NAMALWA (cell line): ENCODE results near the gene ENTREP3.
"Not testable (repeated sequence)": the region's sequence is repeated elsewhere in the genome, so short reads cannot be mapped to it uniquely, and the experiment has no call there.

Experiments
- DNase-seq: peaks from one replicate; pipeline ENCODE4 v3.0.0-alpha.2; 2015; ENCODE audit warnings: low spot score

Gene ENTREP3, protein sequence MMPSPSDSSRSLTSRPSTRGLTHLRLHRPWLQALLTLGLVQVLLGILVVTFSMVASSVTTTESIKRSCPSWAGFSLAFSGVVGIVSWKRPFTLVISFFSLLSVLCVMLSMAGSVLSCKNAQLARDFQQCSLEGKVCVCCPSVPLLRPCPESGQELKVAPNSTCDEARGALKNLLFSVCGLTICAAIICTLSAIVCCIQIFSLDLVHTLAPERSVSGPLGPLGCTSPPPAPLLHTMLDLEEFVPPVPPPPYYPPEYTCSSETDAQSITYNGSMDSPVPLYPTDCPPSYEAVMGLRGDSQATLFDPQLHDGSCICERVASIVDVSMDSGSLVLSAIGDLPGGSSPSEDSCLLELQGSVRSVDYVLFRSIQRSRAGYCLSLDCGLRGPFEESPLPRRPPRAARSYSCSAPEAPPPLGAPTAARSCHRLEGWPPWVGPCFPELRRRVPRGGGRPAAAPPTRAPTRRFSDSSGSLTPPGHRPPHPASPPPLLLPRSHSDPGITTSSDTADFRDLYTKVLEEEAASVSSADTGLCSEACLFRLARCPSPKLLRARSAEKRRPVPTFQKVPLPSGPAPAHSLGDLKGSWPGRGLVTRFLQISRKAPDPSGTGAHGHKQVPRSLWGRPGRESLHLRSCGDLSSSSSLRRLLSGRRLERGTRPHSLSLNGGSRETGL

DNA sequence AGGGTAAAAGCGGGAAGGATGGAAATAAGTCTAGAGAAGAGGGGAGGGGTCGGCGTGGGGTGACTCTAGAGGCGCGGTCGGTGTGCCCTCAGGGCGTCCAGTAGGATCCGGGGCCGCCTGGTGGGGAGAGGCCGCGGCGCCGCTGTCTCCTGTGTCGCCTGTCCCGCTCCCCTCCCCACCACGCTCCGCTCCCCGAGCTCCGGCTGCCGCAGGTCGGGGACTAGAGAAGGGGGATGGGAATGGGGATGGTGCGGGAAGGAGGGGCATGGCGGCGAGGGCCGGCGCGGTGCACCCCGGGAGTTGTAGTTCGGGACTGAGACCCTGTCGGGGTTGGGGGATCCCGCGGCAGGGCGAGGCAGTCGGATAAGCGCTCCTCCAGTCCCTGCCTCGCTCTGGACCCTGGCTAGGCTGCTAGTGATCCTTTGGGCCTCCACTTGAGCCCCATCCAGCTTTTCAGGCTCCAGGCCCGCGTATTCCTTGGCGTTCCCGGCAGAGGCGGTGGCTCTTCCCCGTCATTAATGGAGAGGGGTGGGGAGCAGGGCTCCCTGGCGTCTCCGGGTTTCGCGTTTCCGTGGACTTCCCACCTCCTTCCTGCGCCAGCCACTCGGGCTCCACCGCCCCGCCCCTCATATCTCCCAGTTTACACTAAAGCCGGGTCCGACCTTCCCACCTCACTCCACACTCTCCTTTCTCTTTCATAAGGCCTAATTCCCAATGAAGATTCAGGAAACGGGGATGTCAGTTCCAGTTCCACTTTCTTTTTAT is at the start of gene ENTREP3:
Gene ENTREP3, minus strand, starts transcription at position 241 of the 765 bp plus-strand sequence. CDS start 606 bp downstream, outside the sequence.
- peak; percentile 91 for DNase-seq

- no peak for DNase-seq
Observed at GRCh38 chr1:155304558-155305063, 49.3 kb upstream of the ENTREP3 start.

DNA sequence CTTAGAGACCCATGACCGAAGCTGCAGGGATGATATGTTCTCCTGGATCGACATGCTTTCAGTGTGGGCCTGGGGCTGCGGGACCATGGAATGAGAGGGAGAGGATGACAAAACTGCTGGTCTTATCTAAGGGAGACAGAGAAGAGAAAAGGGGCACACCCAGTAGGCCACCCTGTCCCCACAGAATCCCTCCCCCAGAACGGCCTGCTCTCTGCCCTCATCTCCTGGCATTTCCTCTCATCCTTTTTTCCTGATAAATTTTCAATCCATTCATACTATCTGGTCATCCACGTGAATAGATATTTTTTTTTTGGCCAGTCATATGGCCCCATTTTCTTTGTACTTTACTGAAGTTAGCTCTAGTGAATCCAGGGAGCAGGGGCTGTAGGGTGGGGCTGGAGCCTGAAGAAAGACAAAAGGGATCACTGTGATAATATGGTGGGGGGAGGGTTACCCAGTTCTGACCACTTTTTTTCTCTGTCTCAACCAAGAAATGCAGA is 46.1 kb upstream of the ENTREP3 start, which contains the start of gene PKLR:
Gene PKLR, minus strand, starts transcription at position 97 of the 500 bp plus-strand sequence. Its CDS starts 43 bp downstream, at position 54.
- no peak for DNase-seq

- no peak for DNase-seq
Observed at GRCh38 chr1:155300553-155301329, 45.5 kb upstream of the ENTREP3 start.

DNA sequence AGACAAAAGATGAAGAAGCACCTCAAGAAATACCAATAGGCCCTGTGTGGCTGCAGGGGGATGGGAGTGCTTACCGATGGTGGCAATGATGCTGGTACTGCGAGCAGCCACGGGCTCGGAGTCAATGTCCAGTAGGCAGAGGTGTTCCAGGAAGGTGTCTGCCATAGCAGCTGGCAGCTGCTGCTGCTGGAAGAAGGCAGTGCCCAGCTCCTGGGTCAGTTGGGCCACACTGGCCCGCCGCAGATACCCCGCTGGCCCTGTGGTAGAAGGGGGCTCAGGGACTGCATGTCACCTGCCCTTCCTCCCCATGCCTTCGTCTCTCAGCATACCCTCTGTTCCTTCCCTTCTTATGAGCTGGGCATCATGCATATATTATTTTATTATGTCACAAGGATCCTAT is 44.7 kb upstream of the ENTREP3 start:
- DNase-seq: no peak

DNA sequence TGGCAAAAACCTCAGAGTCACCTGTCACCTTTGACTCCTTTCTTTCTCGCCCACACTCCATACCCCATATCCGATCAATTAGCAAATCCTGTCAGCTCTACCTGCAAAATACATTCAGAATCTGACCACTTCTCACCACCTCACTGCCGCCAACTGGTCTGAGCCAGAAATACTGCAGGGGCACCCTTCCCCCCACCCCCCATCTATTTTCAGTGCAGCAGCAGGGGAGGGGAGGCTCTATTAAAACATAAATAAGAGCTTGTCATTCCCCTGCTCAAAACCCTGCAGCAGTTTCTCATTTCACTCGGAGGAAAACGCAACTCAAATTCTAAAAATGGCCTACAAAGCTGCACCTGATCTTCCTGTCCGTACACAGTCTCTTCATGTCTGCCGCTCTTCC is 42.1 kb upstream of the ENTREP3 start:
- no peak for DNase-seq

GRCh38 chr1:155296661-155297060 is 41.4 kb upstream of the ENTREP3 start:
- DNase-seq: no peak

- no peak for DNase-seq
Observed at GRCh38 chr1:155295942-155296267, 40.6 kb upstream of the ENTREP3 start.

DNA sequence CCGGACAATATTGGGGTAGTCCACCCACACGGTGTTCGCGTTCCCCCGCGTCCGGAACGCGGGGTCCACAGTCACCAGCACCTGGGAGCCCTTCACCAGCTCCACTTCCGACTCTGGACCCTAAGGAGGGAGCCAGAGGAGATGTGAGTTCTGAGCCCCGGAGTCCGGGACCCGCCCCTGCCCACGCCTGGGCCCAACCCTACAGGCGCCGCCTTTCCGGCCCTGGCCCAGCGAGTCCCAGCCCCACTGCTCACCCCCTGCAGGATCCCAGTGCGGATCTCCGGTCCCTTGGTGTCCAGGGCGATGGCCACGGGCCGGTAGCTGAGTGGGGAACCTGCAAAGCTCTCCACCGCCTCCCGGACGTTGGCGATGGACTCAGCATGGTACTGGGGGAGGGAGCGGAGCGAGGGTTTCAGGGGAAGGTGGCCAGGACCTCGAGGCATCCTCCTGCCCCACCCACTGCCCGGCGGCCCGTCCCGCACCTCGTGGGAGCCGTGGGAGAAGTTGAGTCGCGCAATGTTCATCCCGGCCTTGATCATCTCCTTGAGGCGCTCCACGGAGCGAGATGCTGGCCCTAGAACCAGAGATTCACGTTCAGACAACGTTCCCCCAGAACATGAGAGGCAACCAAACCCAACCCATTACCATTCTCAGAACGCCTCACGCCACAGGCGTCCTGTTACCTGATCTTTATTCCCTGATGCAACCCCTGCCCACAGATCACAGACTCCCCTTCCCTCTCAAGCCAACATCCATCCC is 40.1 kb upstream of the ENTREP3 start:
- DNase-seq: no peak

GRCh38 chr1:155294520-155295182 is 39.4 kb upstream of the ENTREP3 start:
- DNase-seq: no peak

DNA sequence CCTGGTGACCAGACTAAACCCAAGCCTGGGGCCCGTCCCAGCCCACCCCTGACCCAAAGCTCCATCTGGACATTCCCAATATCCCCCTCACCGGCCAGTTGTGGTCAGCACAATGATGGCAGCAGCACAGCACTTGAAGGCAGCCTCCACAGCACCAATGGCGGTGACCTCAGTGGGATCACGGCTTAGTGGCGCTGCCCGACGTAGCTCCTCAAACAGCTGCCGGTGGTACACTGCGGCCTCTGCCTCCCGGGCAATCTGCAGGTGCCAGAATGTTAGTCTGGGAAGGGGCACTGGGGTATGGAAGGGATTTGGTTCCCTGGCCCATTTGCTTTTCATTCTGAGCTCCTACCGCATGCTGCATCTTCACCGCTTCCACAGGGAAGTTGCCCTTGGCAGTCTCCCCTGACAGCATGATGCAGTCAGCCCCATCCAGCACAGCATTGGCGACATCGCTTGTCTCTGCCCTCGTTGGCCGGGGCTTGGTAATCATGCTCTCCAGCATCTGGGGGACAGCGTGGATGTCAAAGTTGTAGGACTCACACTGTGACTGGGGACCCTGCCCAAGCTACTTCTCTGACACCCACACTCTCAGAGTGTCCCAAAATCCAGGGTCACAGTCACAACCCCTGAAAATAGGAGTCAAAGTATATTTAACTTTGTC is 37.9 kb upstream of the ENTREP3 start:
- DNase-seq: no peak

DNA sequence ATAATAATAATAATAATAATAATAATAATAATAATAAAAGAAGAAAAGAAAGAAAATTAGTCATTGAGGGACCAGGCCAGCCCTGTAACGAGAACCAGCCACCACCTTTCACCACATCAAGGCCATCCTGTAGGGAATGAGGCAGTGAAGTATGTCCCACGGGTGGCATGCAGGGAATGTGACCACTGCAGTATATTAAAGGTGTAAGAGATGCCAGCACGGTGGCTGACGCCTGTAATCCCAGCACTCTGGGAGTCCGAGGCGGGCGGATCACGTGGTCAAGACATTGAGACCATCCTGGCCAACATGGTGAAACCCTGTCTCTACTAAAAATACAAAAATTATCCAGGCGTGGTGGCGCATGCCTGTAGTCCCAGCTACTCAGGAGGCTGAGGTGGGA is 35.7 kb upstream of the ENTREP3 start:
- not testable (repeated sequence) for DNase-seq

GRCh38 chr1:155287987-155288543 is 32.8 kb upstream of the ENTREP3 start:
- no peak for DNase-seq

DNA sequence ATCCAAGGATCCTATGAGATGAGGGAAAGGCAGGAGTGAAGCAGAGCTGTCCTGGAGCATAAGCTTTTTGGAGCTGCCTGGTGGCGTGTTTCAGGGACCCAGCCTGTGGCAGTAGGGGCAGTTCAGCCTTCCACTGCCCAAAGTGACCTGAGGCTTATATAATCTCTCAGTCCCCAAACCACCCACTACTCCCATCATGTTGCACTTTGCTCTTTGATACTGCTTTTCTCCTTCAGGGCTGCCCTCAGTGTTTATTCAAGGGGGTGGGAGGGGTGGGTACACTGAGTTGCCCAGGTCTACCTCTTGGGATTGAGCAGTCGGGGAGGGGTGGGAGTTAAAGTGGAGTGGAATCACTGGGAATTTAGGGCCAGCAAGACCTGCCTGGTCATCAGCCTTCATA is 31.3 kb upstream of the ENTREP3 start:
- no peak for DNase-seq

DNA sequence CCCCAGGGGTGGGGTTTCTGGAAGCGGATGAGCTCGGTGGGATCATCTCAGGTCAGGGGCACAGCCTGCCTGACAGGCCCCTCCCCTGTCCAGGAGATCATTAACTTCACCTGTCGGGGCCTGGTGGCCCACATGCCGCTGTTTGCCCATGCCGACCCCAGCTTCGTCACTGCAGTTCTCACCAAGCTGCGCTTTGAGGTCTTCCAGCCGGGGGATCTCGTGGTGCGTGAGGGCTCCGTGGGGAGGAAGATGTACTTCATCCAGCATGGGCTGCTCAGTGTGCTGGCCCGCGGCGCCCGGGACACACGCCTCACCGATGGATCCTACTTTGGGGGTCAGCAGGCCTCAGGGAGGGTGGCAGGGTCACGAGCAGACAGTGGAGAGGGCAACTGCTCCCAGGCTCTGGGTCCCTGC is 30.4 kb upstream of the ENTREP3 start:
- no peak for DNase-seq

DNA sequence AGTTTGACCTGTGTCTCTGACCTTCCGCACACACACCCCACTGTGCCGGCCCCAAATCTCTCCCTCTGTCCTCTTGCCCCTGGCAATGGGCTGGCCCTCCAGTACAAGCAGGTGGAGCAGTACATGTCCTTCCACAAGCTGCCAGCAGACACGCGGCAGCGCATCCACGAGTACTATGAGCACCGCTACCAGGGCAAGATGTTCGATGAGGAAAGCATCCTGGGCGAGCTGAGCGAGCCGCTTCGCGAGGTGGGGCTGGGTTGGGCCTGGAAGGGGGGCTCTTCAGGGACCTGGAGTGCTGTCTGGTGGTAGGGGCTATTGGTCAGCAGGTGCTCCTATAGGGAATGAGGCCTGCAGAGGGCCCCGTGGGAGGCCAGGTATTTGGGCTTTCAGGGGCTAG is 29.8 kb upstream of the ENTREP3 start:
- DNase-seq: no peak

GRCh38 chr1:155284476-155284875 is 29.2 kb upstream of the ENTREP3 start:
- DNase-seq: no peak

GRCh38 chr1:155282488-155283091 is 27.3 kb upstream of the ENTREP3 start:
- DNase-seq: no peak

DNA sequence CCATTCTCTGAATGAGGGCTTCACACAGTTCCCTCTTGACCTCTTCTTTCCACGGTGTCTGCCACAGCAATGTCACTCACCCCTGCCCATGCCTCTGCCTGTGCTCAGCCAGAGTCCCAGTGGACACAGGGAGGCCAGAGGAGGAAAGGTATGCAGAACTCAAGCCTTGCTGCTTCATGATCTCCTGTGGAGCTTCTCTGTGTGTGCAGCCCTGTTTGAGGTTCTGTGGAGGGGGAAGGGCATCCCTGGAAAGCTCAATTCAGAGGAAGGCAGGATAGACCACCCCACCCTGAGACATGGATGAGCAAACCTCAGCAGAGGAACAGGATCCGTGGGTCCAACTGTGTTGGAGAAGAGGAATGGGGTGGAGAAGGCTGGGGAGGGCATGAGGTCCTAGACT is 24.0 kb upstream of the ENTREP3 start:
- DNase-seq: no peak
